GM12878 (cell line): ENCODE measurements around the gene ADNP2.

ENCODE experiments used
- ATF2 ChIP-seq: IDR thresholded peaks from 2 replicates; pipeline ENCODE4 v1.6.1; 2012; ENCODE audit warnings: low read length, inconsistent platforms
- BCL11A ChIP-seq: IDR thresholded peaks from 2 replicates; pipeline ENCODE4 v1.6.1; 2011; ENCODE audit warnings: low read depth, low read length
- BRCA1 ChIP-seq: IDR thresholded peaks from 2 replicates; pipeline ENCODE4 v1.6.1; 2011; ENCODE audit warnings: low read depth, low read length, improper control_type of control experiment
- CREB1 ChIP-seq: IDR thresholded peaks from 2 replicates; pipeline ENCODE4 v1.6.1; 2012; ENCODE audit warnings: low read depth, mild to moderate bottlenecking, inconsistent platforms
- CTCF ChIP-seq, 3 experiments: IDR thresholded peaks in 2 of 3; conservative IDR thresholded peaks in 1 of 3; 2 replicates each; pipeline ENCODE4 v1.5.1; 2011; ENCODE audit warnings: low read depth in 3 of 3, low read length in 3 of 3, mild to moderate bottlenecking in 3 of 3, control low read depth in 2 of 3, moderate library complexity in 2 of 3, inconsistent platforms in 1 of 3, mixed read lengths in 1 of 3; ENCODE audit not compliant: control insufficient read depth in 2 of 3, insufficient read depth in 1 of 3; ENCODE audit errors: extremely low read depth in 1 of 3
- ETV6 ChIP-seq, 2 experiments: fragments of 450-650 bp in 1 of 2; IDR thresholded peaks in 1 of 2; conservative IDR thresholded peaks in 1 of 2; 2 replicates each; pipeline ENCODE4 v1.6.1; 2014; ENCODE audit warnings: antibody characterized with exemption in 1 of 2, borderline replicate concordance in 1 of 2, low read depth in 1 of 2, mild to moderate bottlenecking in 1 of 2, moderate library complexity in 1 of 2
- EZH2 ChIP-seq: IDR thresholded peaks from 2 replicates; pipeline ENCODE4 v1.6.1; 2012; ENCODE audit warnings: low read depth, mild to moderate bottlenecking, control low read depth, inconsistent platforms, low read length, borderline replicate concordance; ENCODE audit not compliant: control insufficient read depth
- GABPA ChIP-seq: IDR thresholded peaks from 2 replicates; pipeline ENCODE4 v1.6.1; 2014; ENCODE audit warnings: antibody characterized with exemption, low read depth, mild to moderate bottlenecking, inconsistent platforms
- HCFC1 ChIP-seq: fragments of 150-350 bp; IDR thresholded peaks from 2 replicates; pipeline ENCODE4 v1.6.1; 2014; ENCODE audit warnings: low read length
- POLR2A ChIP-seq: IDR thresholded peaks from 2 replicates; pipeline ENCODE4 v1.6.1; 2011; ENCODE audit warnings: low read depth, mild to moderate bottlenecking, low read length
- POLR2AphosphoS5 ChIP-seq: IDR thresholded peaks from 2 replicates; pipeline ENCODE4 v1.6.1; 2011; ENCODE audit warnings: mild to moderate bottlenecking, low read length, inconsistent platforms
- RAD51 ChIP-seq: fragments of 450-650 bp; IDR thresholded peaks from 2 replicates; pipeline ENCODE4 v1.6.1; 2016; ENCODE audit warnings: moderate library complexity, mild to moderate bottlenecking, inconsistent platforms
- ZZZ3 ChIP-seq: IDR thresholded peaks from 2 replicates; pipeline ENCODE4 v1.6.1; 2011; ENCODE audit warnings: low read depth; ENCODE audit not compliant: control insufficient read depth, insufficient read length

- TF ChIP-seq CREB1 (no peak), GABPA (no peak), ETV6 (conservative IDR thresholded peaks at IDR 0.05 in 1 of 2, IDR thresholded peaks at IDR 0.05 in 1 of 2; ENCODE audit: borderline replicate concordance in 1 of 2, low read depth in 1 of 2) (no peak), POLR2A (no peak), ATF2 (no peak), BCL11A (no peak), CTCF (IDR thresholded peaks at IDR 0.05 in 2 of 3, conservative IDR thresholded peaks at IDR 0.05 in 1 of 3; ENCODE audit: control insufficient read depth in 2 of 3, extremely low read depth in 1 of 3, insufficient read depth in 1 of 3, low read depth in 3 of 3, low read length in 3 of 3) (no peak), ZZZ3 (no peak), POLR2AphosphoS5 (no peak), EZH2 (no peak), BRCA1 (no peak), HCFC1 (no peak), RAD51 (no peak)
Measured at GRCh38 chr18:80177128-80177527, 68.1 kb downstream of the ADNP2 start.
